ENCODE measurements around the gene CARM1.

GRCh38 chr19:10826231-10826630 lies 45.1 kb upstream of the CARM1 start:
- TF ChIP-seq CTCF (IDR thresholded peaks at IDR 0.05) (no peak), POLR2A (IDR thresholded peaks at IDR 0.05) (no peak)

Measured in stomach (tissue), 4 donors.